B cell (primary cell): Measurements from ENCODE around the gene ZNF773. TPM values are rescaled to one million over a fixed set of nuclear protein-coding genes. Genes with fewer than 3 reads are reported as not detected.
"Not testable (repeated sequence)": the region's sequence is repeated elsewhere in the genome, so short reads cannot be mapped to it uniquely, and the experiment has no call there.

Experiments used
- ATAC-seq: fragments of 200-7000 bp; cut with Tn5 transposase; one replicate; pipeline ENCODE4 v1.10.0; 2021; ENCODE audit warnings: low read depth, mild to moderate bottlenecking, moderate number of reproducible peaks, moderate library complexity
- CTCF ChIA-PET: fragments of 350-600 bp; sonication (Branson Sonifier 250); formaldehyde crosslinking; loops from one replicate; lab custom pipeline; 2021; ENCODE audit warnings: antibody characterized with exemption, inconsistent platforms; lab: Charles Lee
- POLR2A ChIA-PET: fragments of 350-600 bp; sonication (Branson Sonifier 250); formaldehyde crosslinking; loops from one replicate; lab custom pipeline; 2021; ENCODE audit warnings: antibody characterized with exemption; lab: Charles Lee
- DNase-seq: peaks from one replicate; pipeline ENCODE4 v3.0.0; 2013
- H2AFZ ChIP-seq: 2 replicates; pipeline ENCODE4 v1.6.1; 2012; ENCODE audit warnings: mild to moderate bottlenecking, low read depth, low read length; ENCODE audit not compliant: insufficient read depth, poor library complexity, severe bottlenecking
- H3K27ac ChIP-seq, 2 donors: 1 replicate in 1 of 2; 2 replicates in 1 of 2; pipeline ENCODE4 v1.5.1; 2012 to 2013; ENCODE audit warnings: low read length in 2 of 2, mild to moderate bottlenecking in 2 of 2, moderate library complexity in 1 of 2
- H3K27me3 ChIP-seq, 4 experiments: fragments of 200-600 bp in 1 of 4; sonication (generic) in 1 of 4; replicated peaks in 1 of 4; 1 replicate in 2 of 4; 2 replicates in 2 of 4; pipeline versions ENCODE4 v1.6.1 to v1.7.0; 2013 to 2016; ENCODE audit warnings: low read length in 3 of 4, mild to moderate bottlenecking in 2 of 4, mixed read lengths in 1 of 4, moderate library complexity in 1 of 4; ENCODE audit not compliant: insufficient read depth in 4 of 4, control insufficient read depth in 3 of 4; ENCODE audit errors: control extremely low read depth in 1 of 4
- H3K36me3 ChIP-seq, 2 experiments: replicated peaks in 1 of 2; 1 replicate in 1 of 2; 2 replicates in 1 of 2; pipeline versions ENCODE4 v1.6.1 to v1.7.1; 2013; ENCODE audit warnings: low read length in 1 of 2; ENCODE audit not compliant: insufficient read depth in 2 of 2, control insufficient read depth in 1 of 2; ENCODE audit errors: control extremely low read depth in 1 of 2, extremely low read depth in 1 of 2
- H3K4me1 ChIP-seq, 2 donors: fragments of 200-600 bp in 1 of 2; sonication (generic) in 1 of 2; 1 replicate in 1 of 2; 2 replicates in 1 of 2; pipeline versions ENCODE4 v1.5.1 to v1.6.1; 2013 to 2017; ENCODE audit warnings: low read length in 2 of 2; ENCODE audit not compliant: control insufficient read depth in 2 of 2, insufficient read depth in 2 of 2
- H3K4me2 ChIP-seq: replicated peaks from 2 replicates; pipeline ENCODE3; 2012; ENCODE audit warnings: mild to moderate bottlenecking, low read depth, low read length; ENCODE audit not compliant: poor library complexity, severe bottlenecking
- H3K4me3 ChIP-seq, 5 experiments: fragments of 200-600 bp in 1 of 5; sonication (generic) in 1 of 5; 1 replicate in 3 of 5; 2 replicates in 2 of 5; pipeline versions ENCODE4 v1.5.1 to v1.7.0; 2011 to 2016; ENCODE audit warnings: low read length in 4 of 5, mild to moderate bottlenecking in 4 of 5, low read depth in 2 of 5, control low read depth in 1 of 5, moderate library complexity in 1 of 5; ENCODE audit not compliant: insufficient read depth in 1 of 5; ENCODE audit errors: control extremely low read depth in 1 of 5, extremely low read depth in 1 of 5
- H3K79me2 ChIP-seq: fragments of 200-600 bp; sonication (generic); one replicate; pipeline ENCODE4 v1.6.0; 2016; ENCODE audit warnings: low read length; ENCODE audit not compliant: control insufficient read depth, insufficient read depth
- H3K9ac ChIP-seq: fragments of 200-600 bp; sonication (generic); 2 replicates; pipeline ENCODE4 v1.6.1; 2017; ENCODE audit warnings: mild to moderate bottlenecking, low read length, moderate library complexity
- H3K9me3 ChIP-seq, 3 donors: one replicate each; pipeline versions ENCODE4 v1.6.1 to v1.7.1; 2013; ENCODE audit warnings: low read length in 2 of 3; ENCODE audit not compliant: control insufficient read depth in 2 of 3, insufficient read depth in 1 of 3; ENCODE audit errors: control extremely low read depth in 1 of 3
- H4K20me1 ChIP-seq: 2 replicates; pipeline ENCODE4 v1.6.0; 2012; ENCODE audit warnings: mild to moderate bottlenecking, low read length; ENCODE audit not compliant: insufficient read depth, control insufficient read depth, poor library complexity, severe bottlenecking
- H3K27ac Mint-ChIP-seq: one replicate; pipeline ENCODE4 v1.8.0; 2021; ENCODE audit warnings: mixed read lengths
- H3K27me3 Mint-ChIP-seq: one replicate; pipeline ENCODE4 v1.8.0; 2021; ENCODE audit warnings: mixed read lengths
- H3K4me1 Mint-ChIP-seq: one replicate; pipeline ENCODE4 v1.8.0; 2021; ENCODE audit warnings: mixed read lengths
- H3K4me3 Mint-ChIP-seq: one replicate; pipeline ENCODE4 v1.8.0; 2021; ENCODE audit warnings: mixed read lengths
- H3K9me3 Mint-ChIP-seq: one replicate; pipeline ENCODE4 v1.8.0; 2022; ENCODE audit warnings: mixed read lengths; ENCODE audit not compliant: insufficient read depth
- EZH2 ChIP-seq: IDR thresholded peaks from 2 replicates; pipeline ENCODE4 v1.6.1; 2012; ENCODE audit warnings: borderline replicate concordance, low read depth, mild to moderate bottlenecking, moderate library complexity, low read length; ENCODE audit not compliant: insufficient read depth, poor library complexity, severe bottlenecking
- WGBS: methylation state at CpG from one replicate; pipeline ENCODE4 v1.1.5; 2013; ENCODE audit warnings: missing lambda C conversion rate; ENCODE audit not compliant: insufficient coverage; 5-methylcytosine and 5-hydroxymethylcytosine counted together
- intact Hi-C: fragments of 100-400 bp; cut with micrococcal nuclease; formaldehyde crosslinking; loops from one replicate; pipeline ENCODE4 v1.10.0; 2022
- polyA plus RNA-seq: library from polyadenylated mRNA; depleted of rRNA; stranded (reverse); fragments of >200 nt; gene quantifications from 2 replicates; pipeline ENCODE4 v1.2.3, GENCODE V29; 2012
- total RNA-seq, 2 donors: library from RNA; stranded (reverse); fragments of 120-200 nt in 1 of 2; gene quantifications; 1 replicate in 1 of 2; 2 replicates in 1 of 2; pipeline versions ENCODE4 v1.2.3 to v1.2.4, GENCODE V29; 2013 to 2022
- TF ChIP-seq, protein P1 (sequence below): fragments of 200-600 bp; IDR thresholded peaks from one replicate; pipeline ENCODE4 v1.8.0; 2022; ENCODE audit warnings: antibody characterized with exemption, mild to moderate bottlenecking

The ZNF773 gene
- total and polyA plus RNA-seq, 2 donors (not counting 1 experiment from before 2014, with no cell fraction given): 12.6 to 28.6 TPM

DNA sequence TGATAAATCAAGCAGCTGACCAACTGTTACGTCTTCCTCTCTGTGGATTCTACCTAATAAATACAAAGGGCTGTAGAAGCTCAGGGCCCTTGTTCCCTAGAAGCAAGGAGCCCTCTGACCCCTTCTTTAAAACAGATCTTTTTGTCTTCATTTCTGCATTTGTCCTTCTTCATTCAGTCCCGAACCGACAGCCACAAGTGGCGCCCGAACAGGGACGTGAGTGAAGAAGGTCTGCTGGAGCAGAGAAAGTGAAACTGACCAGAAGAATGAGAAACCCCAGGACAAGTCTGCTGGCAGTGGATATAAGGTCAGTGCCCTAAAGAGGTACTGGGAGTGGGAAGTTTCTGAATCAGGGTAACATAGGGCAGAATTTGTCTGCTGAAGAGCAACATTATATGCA lies 13.1 kb downstream of the ZNF773 start:
- H3K9ac ChIP-seq: no peak overlapping the region
- Mint-ChIP-seq H3K27ac (no peak overlapping the region), H3K9me3 (peaks cover 26% of the 10 kb centered on the region), H3K27me3 (no peaks in the 10 kb centered on the region), H3K4me3 (no peak overlapping the region), H3K4me1 (no peaks in the 10 kb centered on the region)
- no peaks in the 10 kb centered on the region for H3K4me1 ChIP-seq
- ATAC-seq (no peak), DNase-seq (no peak)
- intact Hi-C loops: no loop called here
- no peaks in the 10 kb centered on the region for H3K79me2 ChIP-seq
- TF ChIP-seq EZH2: no peak
- TF ChIP-seq, protein P1, sequence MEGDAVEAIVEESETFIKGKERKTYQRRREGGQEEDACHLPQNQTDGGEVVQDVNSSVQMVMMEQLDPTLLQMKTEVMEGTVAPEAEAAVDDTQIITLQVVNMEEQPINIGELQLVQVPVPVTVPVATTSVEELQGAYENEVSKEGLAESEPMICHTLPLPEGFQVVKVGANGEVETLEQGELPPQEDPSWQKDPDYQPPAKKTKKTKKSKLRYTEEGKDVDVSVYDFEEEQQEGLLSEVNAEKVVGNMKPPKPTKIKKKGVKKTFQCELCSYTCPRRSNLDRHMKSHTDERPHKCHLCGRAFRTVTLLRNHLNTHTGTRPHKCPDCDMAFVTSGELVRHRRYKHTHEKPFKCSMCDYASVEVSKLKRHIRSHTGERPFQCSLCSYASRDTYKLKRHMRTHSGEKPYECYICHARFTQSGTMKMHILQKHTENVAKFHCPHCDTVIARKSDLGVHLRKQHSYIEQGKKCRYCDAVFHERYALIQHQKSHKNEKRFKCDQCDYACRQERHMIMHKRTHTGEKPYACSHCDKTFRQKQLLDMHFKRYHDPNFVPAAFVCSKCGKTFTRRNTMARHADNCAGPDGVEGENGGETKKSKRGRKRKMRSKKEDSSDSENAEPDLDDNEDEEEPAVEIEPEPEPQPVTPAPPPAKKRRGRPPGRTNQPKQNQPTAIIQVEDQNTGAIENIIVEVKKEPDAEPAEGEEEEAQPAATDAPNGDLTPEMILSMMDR: no peak
- H3K9me3 ChIP-seq: peaks cover 14 to 51% (median 26%) of the 10 kb centered on the region in 3 donors
- ChIA-PET CTCF (no interaction called here), POLR2A (no interaction called here)
- no peak overlapping the region for H2AFZ ChIP-seq
- H3K4me3 ChIP-seq: no peak overlapping the region
- H4K20me1 ChIP-seq: no peaks in the 10 kb centered on the region
- H3K27ac ChIP-seq: no peak overlapping the region
- no peaks in the 10 kb centered on the region for H3K27me3 ChIP-seq
- peaks cover 7 to 34% of the 10 kb centered on the region in 2 experiments for H3K36me3 ChIP-seq
- 96% methylated on average over 4 of the region's 6 CpGs for WGBS
- H3K4me2 ChIP-seq: no peak overlapping the region

DNA sequence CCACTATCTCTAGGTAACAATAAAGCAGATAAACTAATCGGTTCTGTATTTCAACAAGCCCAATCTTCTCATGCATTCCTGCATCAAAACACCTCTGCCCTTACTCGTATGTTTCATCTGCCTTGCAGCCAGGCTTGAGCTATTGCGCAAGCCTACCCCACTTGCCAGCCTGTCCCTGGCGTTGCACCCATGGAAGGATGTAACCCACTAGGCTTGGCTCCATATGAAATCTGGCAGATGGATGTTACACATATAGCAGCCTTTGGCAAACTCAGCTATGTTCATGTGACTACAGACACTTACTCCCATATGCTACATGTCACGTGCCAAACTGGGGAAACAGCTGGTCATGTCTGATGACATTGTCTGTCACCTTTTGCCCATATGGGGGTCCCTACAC lies 15.5 kb downstream of the ZNF773 start:
- Histone ChIP-seq H3K27ac (no peak overlapping the region), H3K79me2 (no peaks in the 10 kb centered on the region), H3K4me1 (no peaks in the 10 kb centered on the region), H3K36me3 (peaks cover 6 to 23% of the 10 kb centered on the region in 2 experiments), H4K20me1 (no peaks in the 10 kb centered on the region), H2AFZ (no peak overlapping the region), H3K27me3 (no peaks in the 10 kb centered on the region), H3K9me3 (peaks cover 11 to 48% (median 29%) of the 10 kb centered on the region in 3 donors), H3K4me3 (no peak overlapping the region), H3K4me2 (no peak overlapping the region), H3K9ac (no peak overlapping the region)
- WGBS: 76% methylated on average over 5 of the region's 5 CpGs
- ATAC-seq (no peak), DNase-seq (no peak)
- intact Hi-C loops: no loop called here
- POLR2A ChIA-PET: no interaction called here
- no peaks in the 10 kb centered on the region for H3K4me1 Mint-ChIP-seq
- H3K9me3 Mint-ChIP-seq: peaks cover 15% of the 10 kb centered on the region
- H3K27me3 Mint-ChIP-seq: no peaks in the 10 kb centered on the region
- CTCF ChIA-PET: no interaction called here
- no peak overlapping the region for H3K27ac Mint-ChIP-seq
- H3K4me3 Mint-ChIP-seq: no peak overlapping the region
- TF ChIP-seq, protein P1: no peak
- TF ChIP-seq EZH2: no peak

DNA sequence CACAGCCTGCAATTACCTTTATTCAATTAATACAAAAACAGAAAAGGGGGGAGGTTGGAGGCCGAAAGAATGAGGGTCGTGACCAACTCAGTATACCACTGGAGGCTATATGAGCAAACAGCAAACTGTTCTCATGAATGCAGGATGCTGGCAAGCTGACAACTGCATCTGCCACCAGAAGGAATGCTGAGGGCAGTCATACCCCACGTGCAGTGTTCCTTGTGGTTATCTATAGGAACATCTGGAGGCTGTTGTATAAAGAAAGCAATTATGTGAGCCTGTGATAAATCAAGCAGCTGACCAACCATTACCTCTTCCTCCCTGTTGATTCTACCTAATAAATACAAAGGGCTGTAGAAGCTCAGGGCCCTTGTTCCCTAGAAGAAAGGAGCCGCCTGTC lies 18.3 kb downstream of the ZNF773 start:
- POLR2A ChIA-PET, H3K9ac ChIP-seq, intact Hi-C loops, H4K20me1 ChIP-seq, H3K4me3 Mint-ChIP-seq, H2AFZ ChIP-seq, H3K4me1 Mint-ChIP-seq, DNase-seq, H3K27ac Mint-ChIP-seq, H3K4me1 ChIP-seq, CTCF ChIA-PET, H3K4me2 ChIP-seq, H3K4me3 ChIP-seq, H3K27me3 Mint-ChIP-seq, H3K27me3 ChIP-seq, H3K27ac ChIP-seq, H3K79me2 ChIP-seq, ATAC-seq: not testable (repeated sequence)
- Histone ChIP-seq H3K9me3 (peaks cover 7 to 28% (median 15%) of the 10 kb centered on the region in 3 donors), H3K36me3 (peaks cover 5 to 23% of the 10 kb centered on the region in 2 experiments)
- WGBS: 92% methylated on average over 2 of the region's 4 CpGs
- H3K9me3 Mint-ChIP-seq: peaks cover 13% of the 10 kb centered on the region
